ENCODE results near the gene GABRG3.

DNA sequence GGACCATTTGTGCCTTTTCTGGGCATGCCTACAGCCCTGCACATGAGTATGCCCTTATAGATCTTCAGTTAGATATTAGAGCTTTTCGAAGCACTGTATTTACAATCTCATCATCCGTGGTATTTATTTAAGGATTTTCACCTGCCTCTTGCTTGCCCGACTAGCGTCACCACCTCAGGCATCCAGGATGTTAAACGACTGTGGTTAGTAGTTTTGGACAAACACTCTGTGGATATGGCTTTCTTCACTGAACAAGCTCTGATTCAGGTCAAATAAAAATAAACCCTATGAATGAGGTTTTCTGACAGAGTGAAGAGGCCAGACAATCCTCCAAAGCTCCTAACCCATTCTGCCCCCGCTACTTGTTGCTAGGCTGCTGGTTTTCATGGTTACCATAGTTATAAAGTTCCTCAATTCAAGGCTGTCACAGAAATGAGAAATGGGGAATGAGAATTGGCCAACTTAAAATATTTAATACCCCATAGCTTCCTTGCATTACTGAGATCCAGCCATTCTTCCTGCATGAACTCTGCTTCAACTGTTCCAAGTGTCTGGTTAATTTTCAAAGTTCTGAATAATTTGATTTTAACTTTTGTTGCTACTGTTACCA is 440.1 kb downstream of the GABRG3 start:
- TF ChIP-seq POLR2A (IDR thresholded peaks at IDR 0.05; ENCODE audit: low read depth) (no peak), POLR2AphosphoS5 (IDR thresholded peaks at IDR 0.05) (no peak), EP300 (IDR thresholded peaks at IDR 0.05) (no peak)
- TF ChIP-seq, protein P1, sequence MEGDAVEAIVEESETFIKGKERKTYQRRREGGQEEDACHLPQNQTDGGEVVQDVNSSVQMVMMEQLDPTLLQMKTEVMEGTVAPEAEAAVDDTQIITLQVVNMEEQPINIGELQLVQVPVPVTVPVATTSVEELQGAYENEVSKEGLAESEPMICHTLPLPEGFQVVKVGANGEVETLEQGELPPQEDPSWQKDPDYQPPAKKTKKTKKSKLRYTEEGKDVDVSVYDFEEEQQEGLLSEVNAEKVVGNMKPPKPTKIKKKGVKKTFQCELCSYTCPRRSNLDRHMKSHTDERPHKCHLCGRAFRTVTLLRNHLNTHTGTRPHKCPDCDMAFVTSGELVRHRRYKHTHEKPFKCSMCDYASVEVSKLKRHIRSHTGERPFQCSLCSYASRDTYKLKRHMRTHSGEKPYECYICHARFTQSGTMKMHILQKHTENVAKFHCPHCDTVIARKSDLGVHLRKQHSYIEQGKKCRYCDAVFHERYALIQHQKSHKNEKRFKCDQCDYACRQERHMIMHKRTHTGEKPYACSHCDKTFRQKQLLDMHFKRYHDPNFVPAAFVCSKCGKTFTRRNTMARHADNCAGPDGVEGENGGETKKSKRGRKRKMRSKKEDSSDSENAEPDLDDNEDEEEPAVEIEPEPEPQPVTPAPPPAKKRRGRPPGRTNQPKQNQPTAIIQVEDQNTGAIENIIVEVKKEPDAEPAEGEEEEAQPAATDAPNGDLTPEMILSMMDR (IDR thresholded peaks at IDR 0.05): no peak
